ENCODE data around the gene GRAMD1A. TPM values are rescaled to one million over a fixed set of nuclear protein-coding genes. Genes with fewer than 3 reads are reported as not detected.
A peak's percentile ranks its signal among the peaks of the same experiment; 100 is the strongest.
"Not testable (repeated sequence)": the region's sequence is repeated elsewhere in the genome, so short reads cannot be mapped to it uniquely, and the experiment has no call there.

The GRAMD1A gene
- total RNA-seq, 2 experiments from 2014 or later, result 221 to 229 TPM

DNA sequence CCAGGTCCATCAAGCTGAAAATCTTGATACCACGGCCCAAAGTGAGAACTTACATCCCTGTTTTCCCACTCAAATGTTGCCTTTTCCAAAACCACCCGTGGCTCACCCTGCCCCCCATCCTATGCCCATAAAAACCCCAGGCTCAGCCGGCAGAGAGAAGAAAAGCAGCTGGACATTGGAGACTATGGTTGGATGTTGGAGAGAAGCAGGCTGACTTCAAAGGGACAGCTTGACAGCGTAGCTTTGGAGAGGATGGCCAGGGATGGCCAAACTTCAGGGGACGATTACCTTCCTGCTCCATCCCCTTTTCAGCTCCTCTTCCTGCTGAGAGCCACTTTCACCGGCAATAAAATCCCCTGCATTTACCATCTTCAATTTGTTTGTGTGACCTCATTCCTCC lies 32.6 kb upstream of the GRAMD1A start:
- ChIA-PET CTCF (no interaction called here), POLR2A (interaction anchor here (0.9 kb wide), 1 partner anchor 46 kb away, joined by 3 read pairs; no protein-coding TSS in a partner anchor)
- ATAC-seq (ENCODE audit: poor library complexity) (no peak), DNase-seq (no peak)
- Histone ChIP-seq H3K4me1 (ENCODE audit: insufficient read depth, low read length) (peaks cover 17% of the 10 kb centered on the region), H3K4me3 (ENCODE audit: low read length) (no peak overlapping the region), H3K27me3 (ENCODE audit: control insufficient read depth in 1 of 2, insufficient read depth in 2 of 2, low read length in 2 of 2) (no peaks in the 10 kb centered on the region), H3K9me3 (ENCODE audit: control insufficient read depth in 1 of 2, insufficient read depth in 1 of 2, low read length in 2 of 2) (peaks cover 10 to 26% of the 10 kb centered on the region in 2 experiments), H3K27ac (ENCODE audit: low read depth in 1 of 2, low read length in 2 of 2) (no peak overlapping the region), H3K36me3 (ENCODE audit: insufficient read depth, low read length) (no peaks in the 10 kb centered on the region)
- H3K36me3 Mint-ChIP-seq (ENCODE audit: low read depth), result peaks cover 41% of the 10 kb centered on the region
- H3K4me3 Mint-ChIP-seq, result peak overlapping the region; percentile 48
- H3K27me3 Mint-ChIP-seq, result no peaks in the 10 kb centered on the region
- TF ChIP-seq, protein P1, sequence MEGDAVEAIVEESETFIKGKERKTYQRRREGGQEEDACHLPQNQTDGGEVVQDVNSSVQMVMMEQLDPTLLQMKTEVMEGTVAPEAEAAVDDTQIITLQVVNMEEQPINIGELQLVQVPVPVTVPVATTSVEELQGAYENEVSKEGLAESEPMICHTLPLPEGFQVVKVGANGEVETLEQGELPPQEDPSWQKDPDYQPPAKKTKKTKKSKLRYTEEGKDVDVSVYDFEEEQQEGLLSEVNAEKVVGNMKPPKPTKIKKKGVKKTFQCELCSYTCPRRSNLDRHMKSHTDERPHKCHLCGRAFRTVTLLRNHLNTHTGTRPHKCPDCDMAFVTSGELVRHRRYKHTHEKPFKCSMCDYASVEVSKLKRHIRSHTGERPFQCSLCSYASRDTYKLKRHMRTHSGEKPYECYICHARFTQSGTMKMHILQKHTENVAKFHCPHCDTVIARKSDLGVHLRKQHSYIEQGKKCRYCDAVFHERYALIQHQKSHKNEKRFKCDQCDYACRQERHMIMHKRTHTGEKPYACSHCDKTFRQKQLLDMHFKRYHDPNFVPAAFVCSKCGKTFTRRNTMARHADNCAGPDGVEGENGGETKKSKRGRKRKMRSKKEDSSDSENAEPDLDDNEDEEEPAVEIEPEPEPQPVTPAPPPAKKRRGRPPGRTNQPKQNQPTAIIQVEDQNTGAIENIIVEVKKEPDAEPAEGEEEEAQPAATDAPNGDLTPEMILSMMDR (IDR thresholded peaks at IDR 0.05), result no peak
- intact Hi-C loops (cut with DNase I, micrococcal nuclease), result no loop called here
- peaks cover 9% of the 10 kb centered on the region for H3K4me1 Mint-ChIP-seq (ENCODE audit: low read depth)
- no peak overlapping the region for H3K27ac Mint-ChIP-seq
- H3K9me3 Mint-ChIP-seq, result peaks cover 10% of the 10 kb centered on the region

DNA sequence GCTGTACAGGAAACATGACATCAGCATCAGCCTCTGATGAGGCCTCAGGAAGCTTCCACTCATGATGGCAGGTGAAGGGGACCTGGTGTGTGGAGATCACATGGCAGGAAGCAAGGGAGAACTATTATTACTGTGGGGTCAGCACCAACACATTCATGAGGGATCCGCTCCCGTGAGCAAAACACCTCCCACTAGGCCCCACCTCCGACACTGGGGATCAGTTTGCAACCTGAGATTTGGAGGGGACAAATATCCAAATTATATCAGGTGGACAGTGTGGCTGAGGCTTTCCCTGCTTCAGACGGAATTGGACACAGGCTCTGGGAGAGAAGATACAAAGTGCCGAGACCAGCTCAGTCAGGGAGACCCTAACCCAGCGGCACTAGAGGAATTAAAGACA lies 30.4 kb upstream of the GRAMD1A start:
- Histone ChIP-seq H3K36me3 (ENCODE audit: insufficient read depth, low read length) (no peaks in the 10 kb centered on the region), H3K27ac (ENCODE audit: low read depth in 1 of 2, low read length in 2 of 2) (no peak overlapping the region), H3K9me3 (ENCODE audit: control insufficient read depth in 1 of 2, insufficient read depth in 1 of 2, low read length in 2 of 2) (peaks cover 8 to 15% of the 10 kb centered on the region in 2 experiments), H3K4me3 (ENCODE audit: low read length) (no peak overlapping the region), H3K4me1 (ENCODE audit: insufficient read depth, low read length) (peaks cover 19% of the 10 kb centered on the region), H3K27me3 (ENCODE audit: control insufficient read depth in 1 of 2, insufficient read depth in 2 of 2, low read length in 2 of 2) (no peaks in the 10 kb centered on the region)
- Mint-ChIP-seq H3K9me3 (peaks cover 3% of the 10 kb centered on the region), H3K27me3 (no peaks in the 10 kb centered on the region), H3K4me1 (ENCODE audit: low read depth) (peaks cover 19% of the 10 kb centered on the region), H3K4me3 (no peak overlapping the region), H3K27ac (no peak overlapping the region), H3K36me3 (ENCODE audit: low read depth) (peaks cover 29% of the 10 kb centered on the region)
- CTCF ChIA-PET, result no interaction called here
- POLR2A ChIA-PET, result no interaction called here
- intact Hi-C loops (cut with DNase I, micrococcal nuclease), result loop anchor here (5.0 to 10.0 kb wide), 2 partner anchors 173 to 175 kb away; partner anchors contain the start of gene FXYD7 (in 2 of the 2)
- DNase-seq (no peak), ATAC-seq (ENCODE audit: poor library complexity) (no peak)
- TF ChIP-seq, protein P1 (IDR thresholded peaks at IDR 0.05), result no peak

DNA sequence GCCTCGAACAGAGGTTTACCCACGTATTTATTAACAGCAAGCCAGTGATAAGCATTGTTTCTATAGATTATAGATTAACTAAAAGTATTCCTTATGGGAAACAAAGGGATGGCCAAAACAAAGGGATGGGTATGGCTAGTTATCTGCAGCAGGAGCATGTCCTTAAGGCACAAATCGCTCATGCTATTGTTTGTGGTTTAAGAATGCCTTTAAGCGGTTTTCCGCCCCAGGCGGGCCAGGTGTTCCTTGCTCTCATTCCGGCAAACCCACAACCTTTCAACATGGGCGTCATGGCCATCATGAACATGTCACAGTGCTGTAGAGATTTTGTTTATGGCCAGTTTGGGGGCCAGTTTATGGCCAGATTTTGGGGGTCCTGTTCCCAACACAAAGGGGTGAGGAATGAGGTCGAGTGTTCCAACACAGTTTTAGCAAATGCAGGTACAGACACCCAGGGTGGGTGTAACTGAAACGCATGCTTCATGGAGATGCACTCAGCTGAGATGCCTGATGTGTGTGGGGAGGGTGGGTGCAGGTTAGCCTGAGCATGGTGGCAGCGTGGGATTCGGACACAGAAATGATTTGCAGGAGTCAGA lies 29.8 kb upstream of the GRAMD1A start:
- H3K9me3 Mint-ChIP-seq; H3K27ac Mint-ChIP-seq; H3K36me3 ChIP-seq (ENCODE audit: insufficient read depth, low read length); H3K4me3 ChIP-seq (ENCODE audit: low read length); H3K27me3 Mint-ChIP-seq; CTCF ChIA-PET; H3K27me3 ChIP-seq (ENCODE audit: control insufficient read depth in 1 of 2, insufficient read depth in 2 of 2, low read length in 2 of 2); H3K4me3 Mint-ChIP-seq; DNase-seq; ATAC-seq (ENCODE audit: poor library complexity); H3K27ac ChIP-seq (ENCODE audit: low read depth in 1 of 2, low read length in 2 of 2): not testable (repeated sequence)
- intact Hi-C loops (cut with DNase I, micrococcal nuclease), result loop anchor here (5.0 to 10.0 kb wide), 2 partner anchors 172 to 175 kb away; partner anchors contain the start of gene FXYD7 (in 2 of the 2)
- peaks cover 22% of the 10 kb centered on the region for H3K4me1 Mint-ChIP-seq (ENCODE audit: low read depth)
- Histone ChIP-seq H3K9me3 (ENCODE audit: control insufficient read depth in 1 of 2, insufficient read depth in 1 of 2, low read length in 2 of 2) (peaks cover 8 to 15% of the 10 kb centered on the region in 2 experiments), H3K4me1 (ENCODE audit: insufficient read depth, low read length) (peaks cover 21% of the 10 kb centered on the region)
- POLR2A ChIA-PET, result interaction anchor here (1.0 kb wide), 1 partner anchor 44 kb away, joined by 4 read pairs; no protein-coding TSS in a partner anchor
- peaks cover 23% of the 10 kb centered on the region for H3K36me3 Mint-ChIP-seq (ENCODE audit: low read depth)

All from CD4-positive, alpha-beta T cell (primary cell).